Measurements from ENCODE around the gene TMEM218.
A peak's percentile ranks its signal among the peaks of the same experiment; 100 is the strongest.

Gene TMEM218

DNA sequence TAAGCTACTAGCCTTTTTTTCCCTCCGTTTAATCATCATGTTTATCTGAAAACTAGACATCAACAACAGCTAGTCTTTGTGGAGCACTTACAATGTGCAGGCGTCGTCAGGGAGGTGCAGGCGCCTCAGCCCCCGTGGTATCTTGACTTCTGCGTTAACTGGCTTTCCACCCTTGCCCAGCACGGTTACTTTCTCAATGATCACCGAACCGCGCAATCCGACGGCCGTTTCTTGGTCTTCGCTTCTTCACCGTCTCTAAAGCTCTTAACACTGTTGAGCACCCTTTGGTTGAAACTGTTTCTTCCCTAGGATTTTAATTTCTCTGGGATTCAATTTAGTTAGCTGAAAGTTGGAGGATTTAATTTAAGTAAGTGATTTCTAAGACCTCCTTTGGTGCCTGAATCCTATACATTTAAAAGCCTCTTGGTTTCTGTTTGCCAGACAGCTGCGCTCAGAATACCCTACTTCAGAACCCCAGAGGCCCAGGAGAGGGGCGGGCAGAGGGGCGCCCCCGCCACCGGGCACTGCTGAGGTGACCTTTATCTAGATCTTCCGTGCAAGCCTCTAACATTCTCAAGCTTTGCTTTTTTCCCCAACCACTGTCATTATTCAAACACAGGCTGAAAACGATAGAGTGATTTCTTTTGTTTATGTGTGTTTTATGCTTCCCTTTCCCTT lies 18.0 kb upstream of the TMEM218 start:
- no peak for DNase-seq (ENCODE audit: low spot score)

DNA sequence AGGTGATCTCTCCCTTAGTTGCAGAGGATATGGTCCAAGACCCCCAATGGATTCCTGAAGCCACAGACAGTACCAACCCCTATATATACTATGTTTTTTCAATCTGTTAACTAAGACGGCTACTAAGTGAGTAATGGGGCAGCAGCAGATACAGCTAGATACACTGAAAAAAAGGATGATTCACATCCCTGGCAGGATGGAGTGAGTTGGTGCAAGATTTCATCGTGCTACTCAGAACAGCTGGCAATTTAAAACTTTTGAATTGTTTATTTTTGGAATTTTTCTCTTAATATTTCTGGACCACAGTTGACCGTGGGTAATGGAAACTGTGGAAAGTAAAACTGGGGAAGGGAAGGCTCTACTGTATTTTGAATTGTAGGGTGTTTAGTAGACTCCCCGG lies 17.0 kb upstream of the TMEM218 start:
- no peak for DNase-seq (ENCODE audit: low spot score)

DNA sequence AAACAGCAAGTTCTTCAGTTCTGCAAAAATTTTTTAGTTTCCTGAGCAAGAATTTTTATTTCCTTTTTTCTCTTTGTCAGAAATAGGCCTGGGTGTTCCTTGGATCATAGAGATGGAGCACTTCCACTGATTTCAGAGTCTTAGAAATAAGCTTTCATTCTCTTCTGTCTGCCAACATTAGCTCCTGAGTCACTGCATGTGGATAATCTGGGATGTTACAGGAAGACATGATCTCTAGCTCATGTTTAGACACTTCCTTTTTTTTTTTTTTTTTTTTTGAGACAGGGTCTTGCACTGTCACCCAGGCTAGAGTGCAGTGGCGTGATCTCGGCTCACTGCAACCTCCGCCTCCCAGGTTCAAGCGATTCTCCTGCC lies 13.2 kb upstream of the TMEM218 start:
- no peak for DNase-seq (ENCODE audit: low spot score)

GRCh38 chr11:125123947-125124617 lies 12.7 kb upstream of the TMEM218 start:
- peak; percentile 38 for DNase-seq (ENCODE audit: low spot score)

DNA sequence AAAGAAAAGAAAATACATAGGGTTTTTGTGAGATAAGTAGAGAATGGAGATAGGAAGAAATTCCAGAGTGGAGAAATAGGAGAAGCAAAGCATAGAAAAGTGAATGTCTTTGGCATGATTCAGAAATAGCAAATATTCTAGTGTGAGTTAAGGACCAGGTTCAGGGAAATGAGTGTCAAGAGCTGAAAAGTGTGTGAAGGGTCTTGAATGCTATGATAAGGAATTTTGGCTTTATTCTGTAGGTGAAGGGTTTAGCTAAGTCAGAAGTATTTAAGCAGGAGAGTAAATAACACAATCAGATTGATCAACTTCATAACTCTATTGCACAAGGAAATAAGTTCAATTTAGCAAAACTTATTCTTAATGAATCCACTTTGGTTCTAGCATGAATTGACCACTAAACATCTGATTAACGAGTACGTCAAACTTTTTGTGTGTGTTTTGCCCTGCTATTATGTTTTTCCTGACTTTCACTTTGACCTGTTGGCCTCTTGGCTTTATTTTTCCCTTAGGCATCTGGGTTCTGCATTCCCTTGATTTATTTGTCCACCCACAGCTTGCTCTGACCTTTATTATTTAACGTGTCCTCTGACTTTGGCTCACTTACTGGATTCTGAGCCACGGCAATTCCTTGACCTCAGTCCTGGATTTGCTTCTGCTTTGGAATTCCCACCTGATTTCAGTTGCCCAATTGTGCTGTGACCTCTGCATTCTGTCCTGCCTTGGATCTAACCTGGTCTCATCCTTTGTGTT lies 11.9 kb upstream of the TMEM218 start:
- DNase-seq (ENCODE audit: low spot score) = no peak

DNA sequence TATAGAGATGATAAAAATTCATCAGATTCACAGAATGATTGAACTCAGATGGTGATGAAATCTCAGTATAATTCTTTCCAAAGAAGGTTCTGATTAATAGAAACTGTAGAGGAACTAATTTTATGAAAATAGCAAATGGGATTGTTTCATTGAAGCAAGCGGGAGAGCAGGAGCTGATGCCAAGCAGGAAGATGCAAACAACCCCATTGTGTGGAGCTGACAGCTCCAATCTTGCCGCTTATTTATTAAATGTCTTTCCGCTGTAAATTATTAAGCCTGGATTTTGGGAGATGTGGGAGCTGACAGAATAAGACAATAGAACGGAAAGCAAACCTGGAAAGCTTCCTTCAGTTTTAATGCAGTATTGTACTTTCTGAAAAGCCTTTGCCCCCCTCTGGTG lies 6.0 kb upstream of the TMEM218 start:
- no peak for DNase-seq (ENCODE audit: low spot score)

DNA sequence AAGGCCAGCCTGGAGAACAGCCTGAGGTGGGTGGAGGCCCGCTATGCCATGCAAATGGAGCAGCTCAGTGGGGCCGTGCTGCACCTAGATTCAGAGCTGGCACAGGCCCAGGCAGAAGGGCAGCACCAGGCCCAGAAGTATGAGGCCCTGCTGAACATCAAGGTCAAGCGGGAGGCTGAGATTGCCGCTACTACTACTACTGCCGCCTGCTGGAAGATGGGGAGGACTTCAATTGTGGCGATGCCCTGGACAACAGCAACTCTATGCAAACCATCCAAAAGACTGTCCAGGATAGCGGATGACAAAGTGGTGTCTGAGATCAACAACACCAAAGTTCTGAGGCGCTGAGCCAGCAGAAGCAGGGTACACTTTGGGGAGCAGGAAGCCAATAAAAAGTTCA lies 3.1 kb upstream of the TMEM218 start:
- DNase-seq (ENCODE audit: low spot score) = no peak

GRCh38 chr11:125112208-125112604 lies 780 bp upstream of the TMEM218 start:
- DNase-seq (ENCODE audit: low spot score) = no peak

GRCh38 chr11:125111001-125111342 lies 454 bp downstream of the TMEM218 start:
- DNase-seq (ENCODE audit: low spot score) = no peak

DNA sequence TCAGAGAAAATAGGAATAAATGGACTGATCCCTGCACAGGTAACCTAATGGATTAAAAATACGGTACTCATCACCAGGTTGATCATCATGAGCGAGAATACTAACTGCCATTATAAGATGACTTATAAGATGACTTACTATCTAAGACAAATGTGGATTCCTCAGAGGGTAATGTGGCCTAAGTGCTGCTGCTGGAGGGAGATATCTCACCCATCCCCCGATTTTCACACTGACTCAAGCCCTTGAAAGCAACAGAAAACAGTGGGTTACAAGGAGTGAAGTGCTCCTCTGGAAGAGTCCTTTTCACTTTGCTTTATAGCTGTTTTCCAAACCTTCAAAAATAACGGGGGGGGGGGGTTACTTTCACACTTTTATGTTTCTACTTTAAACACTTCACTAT lies 920 bp downstream of the TMEM218 start:
- DNase-seq (ENCODE audit: low spot score) = no peak

DNA sequence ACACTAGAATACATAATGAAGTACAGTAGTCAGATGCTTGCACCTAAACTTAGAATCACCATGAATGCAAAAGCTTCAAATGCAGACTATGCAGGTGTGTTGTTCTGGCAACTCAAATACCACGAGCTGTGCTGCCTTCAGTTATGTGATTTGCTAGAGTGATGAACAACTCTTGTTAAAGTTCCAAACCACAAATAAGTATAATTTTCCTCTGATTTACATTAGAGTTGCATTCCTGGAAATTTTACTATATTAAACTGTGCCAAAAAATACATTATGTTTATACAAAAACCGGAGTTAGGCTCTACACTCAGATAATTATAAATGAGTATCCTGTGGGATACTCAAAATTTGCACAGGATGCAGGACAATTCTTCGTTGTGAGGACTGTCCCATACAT lies 3.0 kb downstream of the TMEM218 start:
- DNase-seq (ENCODE audit: low spot score) = no peak

DNA sequence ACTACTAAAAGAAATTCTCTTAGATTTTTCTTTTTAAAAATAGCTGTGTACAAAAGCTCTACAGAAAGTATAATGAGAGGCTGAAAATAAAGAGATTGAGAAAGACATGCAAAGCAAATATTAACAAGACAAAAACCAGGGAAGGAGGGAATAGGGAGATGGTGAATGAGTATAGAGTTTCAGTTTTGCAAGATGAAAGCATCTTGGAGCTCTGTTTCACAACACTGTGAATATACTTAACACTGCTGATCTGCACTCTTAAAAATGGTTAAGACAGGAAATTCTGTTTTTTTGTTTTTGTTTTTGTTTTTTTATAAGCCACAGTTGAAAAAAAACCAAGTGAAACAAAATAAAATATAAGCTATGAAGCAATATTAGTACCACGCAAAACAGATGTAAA lies 5.5 kb downstream of the TMEM218 start:
- no peak for DNase-seq (ENCODE audit: low spot score)

GRCh38 chr11:125102510-125102909 lies 8.9 kb downstream of the TMEM218 start:
- no peak for DNase-seq (ENCODE audit: low spot score)

- no peak for DNase-seq (ENCODE audit: low spot score)
These were observed 9.4 kb downstream of the TMEM218 start for GRCh38 chr11:125102025-125102424.

GRCh38 chr11:125101596-125101995 lies 9.8 kb downstream of the TMEM218 start:
- no peak for DNase-seq (ENCODE audit: low spot score)

- no peak for DNase-seq (ENCODE audit: low spot score)
These were observed 11.3 kb downstream of the TMEM218 start for GRCh38 chr11:125100136-125100535.

- DNase-seq (ENCODE audit: low spot score) = no peak
These were observed 16.7 kb downstream of the TMEM218 start for GRCh38 chr11:125094731-125095130.

DNA sequence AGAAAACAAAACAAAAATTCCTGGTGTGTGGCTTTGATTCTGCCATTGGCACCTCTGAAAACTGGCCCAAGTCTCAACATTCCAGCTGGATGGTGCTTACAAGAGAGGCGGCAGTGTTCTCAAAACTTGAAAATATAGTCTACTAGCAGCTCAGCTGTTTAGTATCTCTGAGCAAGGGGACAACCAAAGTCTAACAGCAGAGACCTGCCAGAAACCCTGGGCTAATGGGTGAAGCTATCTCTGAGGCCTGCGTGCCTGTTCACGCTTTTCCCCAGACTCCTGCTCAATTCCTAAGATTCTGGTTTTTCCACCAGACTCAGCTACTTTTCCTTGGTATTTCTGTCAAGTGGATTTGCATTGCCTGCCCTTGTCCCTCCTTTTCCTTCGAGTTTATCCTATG lies 17.9 kb downstream of the TMEM218 start:
- no peak for DNase-seq (ENCODE audit: low spot score)

GRCh38 chr11:125092669-125093068 lies 18.8 kb downstream of the TMEM218 start:
- no peak for DNase-seq (ENCODE audit: low spot score)

GRCh38 chr11:125091877-125092664 lies 19.4 kb downstream of the TMEM218 start:
- no peak for DNase-seq (ENCODE audit: low spot score)

GRCh38 chr11:125091247-125091876 lies 20.1 kb downstream of the TMEM218 start:
- DNase-seq (ENCODE audit: low spot score) = no peak

DNA sequence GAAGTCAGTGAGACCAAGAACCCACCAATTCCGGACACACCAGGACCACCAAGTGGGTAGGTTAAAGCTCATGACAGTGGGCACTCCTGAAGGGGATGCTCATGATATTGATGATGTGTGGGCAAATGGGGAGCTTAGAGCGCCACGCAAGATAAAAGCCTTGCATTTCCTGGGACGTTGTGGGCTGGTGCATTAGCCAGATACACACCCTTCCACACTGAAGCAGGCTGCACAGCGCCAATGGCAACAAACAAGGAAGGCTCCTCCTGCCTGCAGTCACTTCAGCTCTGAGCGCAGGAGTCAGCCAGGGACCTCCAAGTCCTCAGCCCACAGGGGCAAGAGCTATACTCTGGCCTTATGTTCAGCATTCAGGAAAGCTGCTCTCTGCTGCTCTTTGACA lies 20.6 kb downstream of the TMEM218 start:
- no peak for DNase-seq (ENCODE audit: low spot score)

Data from CD4-positive, alpha-beta T cell treated with Interleukin-2 at 100 ng/mL for 4 hours (primary cell).